GM10248 (cell line): ENCODE measurements around the gene VAPA.

Experiments used
- CTCF ChIA-PET: fragments of 300-600 bp; sonication (Branson Sonifier 250); formaldehyde crosslinking; extraction: SDS; loops from one replicate; lab custom pipeline; 2021; ENCODE audit warnings: antibody characterized with exemption; lab: Yijun Ruan, JAX
- POLR2A ChIA-PET: fragments of 350-650 bp; sonication (Branson Sonifier 250); formaldehyde crosslinking; extraction: SDS; loops from one replicate; lab custom pipeline; 2020; ENCODE audit warnings: antibody characterized with exemption; lab: Yijun Ruan, JAX
- DNase-seq: peaks from one replicate; pipeline ENCODE4 v3.0.0; 2012; ENCODE audit errors: extremely low spot score
- CTCF ChIP-seq: IDR thresholded peaks from 2 replicates; pipeline ENCODE4 v1.5.1; 2012; ENCODE audit warnings: mild to moderate bottlenecking, low read depth; ENCODE audit errors: extremely low read depth, missing control alignments, control extremely low read depth

VAPA gene

GRCh38 chr18:9916077-9916639 is 2.3 kb downstream of the VAPA start:
- ChIA-PET POLR2A (no interaction called here), CTCF (interaction anchor here (0.8 to 3.7 kb wide), 2 partner anchors 11 to 20 kb away, joined by 4 to 14 read pairs; no protein-coding TSS in a partner anchor)
- no peak for TF ChIP-seq CTCF
- no peak for DNase-seq

GRCh38 chr18:9916808-9917207 is 3.0 kb downstream of the VAPA start:
- no peak for DNase-seq
- TF ChIP-seq CTCF, result no peak
- CTCF ChIA-PET, result no interaction called here
- POLR2A ChIA-PET, result no interaction called here

GRCh38 chr18:9918016-9918680 is 4.3 kb downstream of the VAPA start:
- CTCF ChIA-PET, result no interaction called here
- no peak for DNase-seq
- POLR2A ChIA-PET, result no interaction called here
- TF ChIP-seq CTCF, result no peak

GRCh38 chr18:9919564-9920232 is 5.9 kb downstream of the VAPA start:
- ChIA-PET POLR2A (no interaction called here), CTCF (no interaction called here)
- no peak for DNase-seq
- no peak for TF ChIP-seq CTCF

GRCh38 chr18:9922592-9923311 is 8.9 kb downstream of the VAPA start:
- ChIA-PET POLR2A (interaction anchor here (1.4 kb wide), 1 partner anchor 9 kb away, joined by 3 read pairs; the partner anchor contains the start of gene VAPA), CTCF (interaction anchor here (1.6 kb wide), 1 partner anchor 11 kb away, joined by 3 read pairs; no protein-coding TSS in a partner anchor)
- DNase-seq, result no peak
- TF ChIP-seq CTCF, result no peak

- POLR2A ChIA-PET, result no interaction called here
Measured at GRCh38 chr18:9924371-9924943, 10.6 kb downstream of the VAPA start.

More at GRCh38 chr18:9924371-9924943, 10.6 kb downstream of the VAPA start:
- CTCF ChIA-PET, result interaction anchor here (0.6 to 1.6 kb wide), 2 partner anchors 9 to 612 kb away, joined by 3 to 4 read pairs; no protein-coding TSS in a partner anchor
- TF ChIP-seq CTCF, result no peak
- DNase-seq, result no peak
